Spleen (tissue), 11 donors: ENCODE data around the gene ZMPSTE24. TPM values are rescaled to one million over a fixed set of nuclear protein-coding genes. Genes with fewer than 3 reads are reported as not detected.

Source experiments
- DNase-seq: peaks from one replicate; pipeline ENCODE4 v3.0.0-alpha.2; 2020
- H3K27ac ChIP-seq, 8 donors: fragments of 200-600 bp; sonication (generic) in 7 of 8; 1 replicate in 4 of 8; 2 replicates in 4 of 8; pipeline versions ENCODE4 v1.5.0 to v1.8.0; 2016 to 2021; ENCODE audit warnings: inconsistent platforms in 4 of 8, mild to moderate bottlenecking in 4 of 8, moderate library complexity in 1 of 8
- H3K27me3 ChIP-seq, 7 donors: fragments of 200-600 bp; sonication (generic) in 6 of 7; replicated peaks in 1 of 7; 1 replicate in 4 of 7; 2 replicates in 3 of 7; pipeline versions ENCODE4 v1.5.0 to v1.8.0; 2016 to 2021; ENCODE audit warnings: inconsistent platforms in 3 of 7, mild to moderate bottlenecking in 1 of 7
- H3K36me3 ChIP-seq, 6 donors: fragments of 200-600 bp; sonication (generic) in 5 of 6; 1 replicate in 4 of 6; 2 replicates in 2 of 6; pipeline versions ENCODE4 v1.5.0 to v1.8.0; 2016 to 2021; ENCODE audit warnings: inconsistent platforms in 2 of 6
- H3K4me1 ChIP-seq, 6 donors: fragments of 200-600 bp; sonication (generic) in 5 of 6; 1 replicate in 3 of 6; 2 replicates in 3 of 6; pipeline versions ENCODE4 v1.5.0 to v1.8.0; 2016 to 2021; ENCODE audit warnings: inconsistent platforms in 3 of 6
- H3K4me3 ChIP-seq, 8 donors: fragments of 200-600 bp; sonication (generic) in 7 of 8; 1 replicate in 4 of 8; 2 replicates in 4 of 8; pipeline versions ENCODE4 v1.5.0 to v1.8.0; 2016 to 2021; ENCODE audit warnings: inconsistent platforms in 4 of 8, mild to moderate bottlenecking in 4 of 8, moderate library complexity in 2 of 8
- H3K9me3 ChIP-seq, 8 donors: fragments of 200-600 bp; sonication (generic) in 7 of 8; 1 replicate in 4 of 8; 2 replicates in 4 of 8; pipeline versions ENCODE4 v1.5.0 to v1.8.0; 2016 to 2021; ENCODE audit warnings: inconsistent platforms in 4 of 8
- POLR2A ChIP-seq, 3 donors: fragments of 450-650 bp; IDR thresholded peaks; one replicate each; pipeline ENCODE4 v1.5.1; 2017; ENCODE audit warnings: antibody characterized with exemption in 3 of 3, mild to moderate bottlenecking in 1 of 3
- POLR2AphosphoS5 ChIP-seq, 3 donors: sonication (generic); formaldehyde crosslinking; IDR thresholded peaks; one replicate each; pipeline ENCODE4 v1.5.1; 2017; ENCODE audit warnings: antibody characterized with exemption in 3 of 3
- WGBS, 5 donors: extraction: QIAGEN DNeasy Blood & Tissue Kit in 3 of 5; methylation state at CpG; one replicate each; pipeline versions ENCODE4 v1.1.5 to v1.1.7; 2013 to 2018; 5-methylcytosine and 5-hydroxymethylcytosine counted together
- intact Hi-C: fragments of 100-400 bp; cut with DNase I; formaldehyde crosslinking; loops from one replicate; pipeline ENCODE4 v1.15.0; 2023; ENCODE audit warnings: low total_unique reads
- polyA plus RNA-seq, 3 donors: library from polyadenylated mRNA; stranded (reverse); fragments of 200-250 nt; gene quantifications; one replicate each; pipeline ENCODE4 v1.2.1, GENCODE V29; 2013
- total RNA-seq, 7 donors: library from RNA; depleted of rRNA in 3 of 7; stranded (reverse); fragments of >200 nt in 3 of 7; fragmentation: NEBNext Ultra II Directional in 4 of 7; extraction: Animal tissue kit (Norgen Biotek cat#: 25700) in 4 of 7; gene quantifications; one replicate each; pipeline versions ENCODE4 v1.1.0 to v1.2.1, GENCODE V29; 2016 to 2021
- TF ChIP-seq, protein P1 (sequence below), 11 experiments: fragments of 200-600 bp in 7 of 11; fragments of 450-650 bp in 4 of 11; sonication (generic) in 4 of 11; IDR thresholded peaks in 8 of 11; conservative IDR thresholded peaks in 3 of 11; 1 replicate in 7 of 11; 2 replicates in 4 of 11; pipeline versions ENCODE4 v1.4.0 to v1.8.0; 2016 to 2021; ENCODE audit warnings: antibody characterized with exemption in 11 of 11, inconsistent platforms in 4 of 11, mild to moderate bottlenecking in 1 of 11
- donor health status: healthy with polysubstance abuse.
- donor health status: DM: no; HTN: no; CAD: no; lungs with moderate emphysema.
- donor health status: DM: no; HTN: no; CAD: no.
- donor health status: Bipolar disorder and iron deficiency.
- donor health status: healthy.
- donor health status: DM: no; HTN: no; CAD: no.
- donor health status: DM: yes; HTN: yes; CAD: no.

ZMPSTE24 gene
- total and polyA plus RNA-seq, 10 donors: 7.9 to 33.3 (median 23.9) TPM

DNA sequence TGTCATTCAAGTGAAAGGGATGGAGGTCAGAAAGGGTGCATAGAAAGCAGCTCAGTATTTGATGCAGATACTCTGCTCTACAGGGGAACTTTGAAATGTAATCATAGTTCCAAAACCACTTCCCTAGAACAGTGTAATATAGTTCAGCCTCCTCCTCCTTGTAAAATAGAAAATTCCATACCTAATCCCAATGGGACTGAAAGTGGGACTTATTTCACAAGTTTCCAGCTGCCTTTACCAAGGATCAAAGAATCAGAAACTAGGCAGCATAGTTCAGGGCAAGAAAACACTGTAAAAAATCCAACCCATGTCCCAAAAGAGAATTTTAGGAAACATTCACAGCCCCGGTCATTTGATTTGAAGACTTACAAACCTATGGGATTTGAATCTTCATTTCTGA, 18.4 kb upstream of the ZMPSTE24 start:
- WGBS, 5 donors: 95 to 100% (median 96%) methylated on average over 1 of the region's 1 CpG
- TF ChIP-seq POLR2AphosphoS5 (IDR thresholded peaks at IDR 0.05): no peak
- TF ChIP-seq POLR2A (IDR thresholded peaks at IDR 0.05): no peak
- TF ChIP-seq, protein P1, sequence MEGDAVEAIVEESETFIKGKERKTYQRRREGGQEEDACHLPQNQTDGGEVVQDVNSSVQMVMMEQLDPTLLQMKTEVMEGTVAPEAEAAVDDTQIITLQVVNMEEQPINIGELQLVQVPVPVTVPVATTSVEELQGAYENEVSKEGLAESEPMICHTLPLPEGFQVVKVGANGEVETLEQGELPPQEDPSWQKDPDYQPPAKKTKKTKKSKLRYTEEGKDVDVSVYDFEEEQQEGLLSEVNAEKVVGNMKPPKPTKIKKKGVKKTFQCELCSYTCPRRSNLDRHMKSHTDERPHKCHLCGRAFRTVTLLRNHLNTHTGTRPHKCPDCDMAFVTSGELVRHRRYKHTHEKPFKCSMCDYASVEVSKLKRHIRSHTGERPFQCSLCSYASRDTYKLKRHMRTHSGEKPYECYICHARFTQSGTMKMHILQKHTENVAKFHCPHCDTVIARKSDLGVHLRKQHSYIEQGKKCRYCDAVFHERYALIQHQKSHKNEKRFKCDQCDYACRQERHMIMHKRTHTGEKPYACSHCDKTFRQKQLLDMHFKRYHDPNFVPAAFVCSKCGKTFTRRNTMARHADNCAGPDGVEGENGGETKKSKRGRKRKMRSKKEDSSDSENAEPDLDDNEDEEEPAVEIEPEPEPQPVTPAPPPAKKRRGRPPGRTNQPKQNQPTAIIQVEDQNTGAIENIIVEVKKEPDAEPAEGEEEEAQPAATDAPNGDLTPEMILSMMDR (IDR thresholded peaks at IDR 0.05 in 8 of 11, conservative IDR thresholded peaks at IDR 0.05 in 3 of 11): no peak
- intact Hi-C loops: no loop called here

DNA sequence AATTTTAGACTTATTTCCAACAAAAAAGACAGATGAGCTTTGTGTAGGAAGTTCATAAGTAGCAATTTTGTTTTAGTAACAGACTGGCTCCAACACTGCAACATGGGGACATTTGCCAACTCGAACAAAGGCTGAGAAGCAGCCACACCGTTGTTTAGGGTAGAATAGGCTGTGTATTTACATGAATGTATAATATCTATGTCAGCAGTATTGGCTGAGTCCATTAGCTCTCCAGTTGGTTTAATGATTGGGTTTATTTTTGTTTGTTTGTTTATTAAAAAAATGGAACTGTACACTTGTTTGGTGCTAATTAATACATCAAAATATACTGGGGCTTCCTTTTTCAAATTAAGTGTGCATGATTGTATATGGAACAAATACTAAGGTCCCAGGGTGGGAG, 17.6 kb upstream of the ZMPSTE24 start:
- peaks cover 0 to 14% (median 2%) of the 10 kb centered on the region in 6 donors for H3K4me1 ChIP-seq
- intact Hi-C loops: no loop called here
- H3K4me3 ChIP-seq: no peak overlapping the region
- 96 to 100% (median 97%) methylated on average over 2 of the region's 2 CpGs for WGBS, 5 donors
- no peak for TF ChIP-seq POLR2A (IDR thresholded peaks at IDR 0.05)
- TF ChIP-seq POLR2AphosphoS5 (IDR thresholded peaks at IDR 0.05): no peak
- TF ChIP-seq, protein P1 (IDR thresholded peaks at IDR 0.05 in 8 of 11, conservative IDR thresholded peaks at IDR 0.05 in 3 of 11): no peak
- no peak for DNase-seq
- no peak overlapping the region for H3K27ac ChIP-seq
- H3K27me3 ChIP-seq: no peaks in the 10 kb centered on the region
- no peaks in the 10 kb centered on the region for H3K9me3 ChIP-seq
- peaks cover 2 to 50% (median 33%) of the 10 kb centered on the region in 6 donors for H3K36me3 ChIP-seq

More for the DNA sequence above, 18.4 kb upstream of the ZMPSTE24 start:
- no peak for DNase-seq
- peaks cover 0 to 14% (median 2%) of the 10 kb centered on the region in 6 donors for H3K4me1 ChIP-seq
- no peak overlapping the region for H3K4me3 ChIP-seq
- H3K27me3 ChIP-seq: no peaks in the 10 kb centered on the region
- H3K9me3 ChIP-seq: no peaks in the 10 kb centered on the region
- no peak overlapping the region for H3K27ac ChIP-seq
- peaks cover 2 to 57% (median 39%) of the 10 kb centered on the region in 6 donors for H3K36me3 ChIP-seq

DNA sequence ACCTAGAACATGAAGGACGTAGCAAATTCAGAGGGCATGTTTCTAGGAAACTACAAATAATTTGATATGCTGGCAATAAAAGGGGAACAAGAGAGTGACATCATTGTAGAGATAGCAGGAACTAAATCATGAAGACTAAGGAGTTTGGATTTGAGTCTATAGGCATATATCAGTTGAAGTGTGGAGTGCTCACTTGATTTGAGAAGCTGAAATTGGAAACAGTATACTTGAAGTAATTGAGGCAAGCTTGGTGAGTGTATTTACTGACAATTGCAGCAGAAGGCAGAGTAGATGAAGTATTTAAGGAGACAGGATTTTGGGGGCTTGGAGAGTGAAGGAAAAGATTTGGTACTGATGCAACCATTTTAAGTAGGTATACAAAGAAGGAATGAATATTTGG, 16.7 kb upstream of the ZMPSTE24 start:
- no peaks in the 10 kb centered on the region for H3K27me3 ChIP-seq
- peaks cover 0 to 14% (median 2%) of the 10 kb centered on the region in 6 donors for H3K4me1 ChIP-seq
- no peak for DNase-seq
- intact Hi-C loops: no loop called here
- no peak for TF ChIP-seq POLR2A (IDR thresholded peaks at IDR 0.05)
- no peak for TF ChIP-seq POLR2AphosphoS5 (IDR thresholded peaks at IDR 0.05)
- TF ChIP-seq, protein P1 (IDR thresholded peaks at IDR 0.05 in 8 of 11, conservative IDR thresholded peaks at IDR 0.05 in 3 of 11): no peak
- no peak overlapping the region for H3K4me3 ChIP-seq
- peak overlapping the region in 2 of 8 donors; percentile 19 to 27 for H3K27ac ChIP-seq
- H3K9me3 ChIP-seq: no peaks in the 10 kb centered on the region
- 60 to 79% (median 74%) methylated on average over 1 of the region's 1 CpG for WGBS, 5 donors
- peaks cover 2 to 40% (median 23%) of the 10 kb centered on the region in 6 donors for H3K36me3 ChIP-seq

DNA sequence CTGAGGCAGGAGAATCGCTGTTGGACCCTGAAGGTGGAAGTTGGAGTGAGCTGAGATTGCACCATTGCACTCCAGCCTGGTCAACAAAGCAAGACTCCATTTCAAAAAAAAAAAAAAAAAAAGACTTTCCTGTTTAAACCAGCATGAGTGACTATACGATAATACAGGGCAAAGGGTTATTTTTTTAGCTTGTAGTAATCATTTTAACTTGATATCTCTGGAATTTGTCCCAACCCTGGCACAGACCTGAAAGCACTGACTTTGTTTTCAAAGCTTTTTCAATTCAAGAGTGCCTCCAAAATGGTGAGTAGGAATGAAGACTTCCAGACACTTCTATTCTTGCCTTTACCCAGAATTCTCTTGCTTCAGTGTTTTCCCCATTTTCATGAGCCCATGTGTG, 14.7 kb upstream of the ZMPSTE24 start:
- H3K4me1 ChIP-seq: peaks cover 0 to 14% (median 2%) of the 10 kb centered on the region in 6 donors
- TF ChIP-seq, protein P1 (IDR thresholded peaks at IDR 0.05 in 8 of 11, conservative IDR thresholded peaks at IDR 0.05 in 3 of 11): no peak
- TF ChIP-seq POLR2AphosphoS5 (IDR thresholded peaks at IDR 0.05) (no peak), POLR2A (IDR thresholded peaks at IDR 0.05) (no peak)
- intact Hi-C loops: no loop called here
- H3K36me3 ChIP-seq: peaks cover 0 to 20% (median 6%) of the 10 kb centered on the region in 6 donors
- no peak overlapping the region for H3K4me3 ChIP-seq
- 44 to 75% (median 52%) methylated on average over 2 of the region's 2 CpGs for whole genome bisulfite sequencing, 5 donors
- H3K9me3 ChIP-seq: no peaks in the 10 kb centered on the region
- no peaks in the 10 kb centered on the region for H3K27me3 ChIP-seq
- no peak for DNase-seq
- no peak overlapping the region for H3K27ac ChIP-seq
